GM12864 (cell line): Measurements from ENCODE around the gene CARF.

Experiments
- DNase-seq: peaks from one replicate; pipeline ENCODE4 v3.0.0-alpha.2; 2011; ENCODE audit warnings: low read depth
- H3K4me3 ChIP-seq: 2 replicates; pipeline ENCODE4 v1.5.1; 2011; ENCODE audit warnings: mild to moderate bottlenecking, low read depth, low read length, control low read depth
- CTCF ChIP-seq: IDR thresholded peaks from 2 replicates; pipeline ENCODE4 v1.5.1; 2011; ENCODE audit warnings: low read depth, mild to moderate bottlenecking, moderate library complexity, low read length, control low read depth, inconsistent platforms; ENCODE audit errors: missing control alignments

CARF gene

GRCh38 chr2:202918860-202919259, 6.8 kb downstream of the CARF start:
- H3K4me3 ChIP-seq, result no peak overlapping the region
- DNase-seq, result no peak
- no peak for TF ChIP-seq CTCF

GRCh38 chr2:202932425-202933138, 20.5 kb downstream of the CARF start:
- no peak for DNase-seq
- no peak for TF ChIP-seq CTCF
- H3K4me3 ChIP-seq, result no peak overlapping the region

- no peak for DNase-seq
These were observed 21.1 kb downstream of the CARF start for GRCh38 chr2:202933139-202933510.

GRCh38 chr2:202933958-202934357, 21.9 kb downstream of the CARF start:
- TF ChIP-seq CTCF, result no peak
- H3K4me3 ChIP-seq, result no peak overlapping the region
- no peak for DNase-seq

More at GRCh38 chr2:202933139-202933510, 21.1 kb downstream of the CARF start:
- H3K4me3 ChIP-seq, result no peak overlapping the region
- TF ChIP-seq CTCF, result no peak

GRCh38 chr2:202934456-202934855, 22.4 kb downstream of the CARF start:
- DNase-seq, result no peak
- no peak overlapping the region for H3K4me3 ChIP-seq
- no peak for TF ChIP-seq CTCF

- no peak for DNase-seq
- no peak overlapping the region for H3K4me3 ChIP-seq
These were observed 26.9 kb downstream of the CARF start for GRCh38 chr2:202938960-202939359.

More at GRCh38 chr2:202938960-202939359, 26.9 kb downstream of the CARF start:
- TF ChIP-seq CTCF, result no peak
